ENCODE results near the gene ZNF619. TPM values are rescaled to one million over a fixed set of nuclear protein-coding genes. Genes with fewer than 3 reads are reported as not detected.

ZNF619 gene
- total RNA-seq = 2.5 and 5.8 TPM in 2 replicates

GRCh38 chr3:40476478-40477470 lies at the start of gene ZNF619:
Gene ZNF619 (plus strand): TSS chr3:40477122. CDS start chr3:40477980, 858 bp downstream.

DNA sequence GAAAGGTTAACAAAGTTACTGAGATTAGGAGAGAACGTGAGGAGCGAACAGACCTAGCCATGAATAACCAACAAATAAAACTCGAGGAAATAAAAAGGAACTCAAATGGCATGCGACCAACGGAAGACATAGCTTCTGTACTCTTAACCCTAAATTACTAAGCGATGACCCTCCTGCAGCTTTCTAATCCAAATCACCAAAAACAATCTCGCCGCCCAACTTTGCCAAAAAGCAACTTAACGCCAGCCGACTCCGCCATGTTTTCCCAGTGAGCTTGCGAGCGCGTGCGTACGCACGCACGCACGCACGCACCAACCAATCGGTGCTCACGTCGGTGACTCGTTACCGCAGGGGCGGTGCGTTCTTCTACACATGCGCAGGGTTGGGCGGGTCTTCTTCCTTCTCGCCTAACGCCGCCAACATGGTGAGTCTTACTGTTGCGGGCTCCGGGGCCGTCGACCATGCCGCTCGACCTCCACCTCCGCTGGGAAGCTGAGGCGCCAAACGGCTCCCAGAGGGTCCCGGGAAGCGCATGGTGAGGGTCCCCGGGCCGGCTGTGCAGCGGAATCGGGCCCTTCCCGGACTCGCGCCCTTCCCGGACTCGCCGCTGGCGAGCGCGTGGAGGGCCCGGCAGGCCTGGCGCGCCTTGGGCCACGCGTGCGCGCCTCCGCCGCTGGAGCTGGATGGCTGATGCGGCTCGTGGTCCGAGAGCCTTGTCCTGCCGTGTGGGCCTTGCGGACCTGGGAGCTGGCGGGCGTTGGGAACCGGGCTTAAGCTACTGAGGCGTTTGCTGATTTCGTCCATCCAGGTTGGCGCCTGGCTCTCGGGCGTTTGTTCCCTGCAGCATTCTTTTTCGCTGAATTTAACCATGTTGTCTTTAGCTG lies 19.7 kb upstream of the ZNF619 start, which contains the start of gene RPL14:
Gene RPL14, plus strand, starts transcription at position 400 of the 884 bp plus-strand sequence. Its CDS starts 133 bp downstream, at position 533.

DNA sequence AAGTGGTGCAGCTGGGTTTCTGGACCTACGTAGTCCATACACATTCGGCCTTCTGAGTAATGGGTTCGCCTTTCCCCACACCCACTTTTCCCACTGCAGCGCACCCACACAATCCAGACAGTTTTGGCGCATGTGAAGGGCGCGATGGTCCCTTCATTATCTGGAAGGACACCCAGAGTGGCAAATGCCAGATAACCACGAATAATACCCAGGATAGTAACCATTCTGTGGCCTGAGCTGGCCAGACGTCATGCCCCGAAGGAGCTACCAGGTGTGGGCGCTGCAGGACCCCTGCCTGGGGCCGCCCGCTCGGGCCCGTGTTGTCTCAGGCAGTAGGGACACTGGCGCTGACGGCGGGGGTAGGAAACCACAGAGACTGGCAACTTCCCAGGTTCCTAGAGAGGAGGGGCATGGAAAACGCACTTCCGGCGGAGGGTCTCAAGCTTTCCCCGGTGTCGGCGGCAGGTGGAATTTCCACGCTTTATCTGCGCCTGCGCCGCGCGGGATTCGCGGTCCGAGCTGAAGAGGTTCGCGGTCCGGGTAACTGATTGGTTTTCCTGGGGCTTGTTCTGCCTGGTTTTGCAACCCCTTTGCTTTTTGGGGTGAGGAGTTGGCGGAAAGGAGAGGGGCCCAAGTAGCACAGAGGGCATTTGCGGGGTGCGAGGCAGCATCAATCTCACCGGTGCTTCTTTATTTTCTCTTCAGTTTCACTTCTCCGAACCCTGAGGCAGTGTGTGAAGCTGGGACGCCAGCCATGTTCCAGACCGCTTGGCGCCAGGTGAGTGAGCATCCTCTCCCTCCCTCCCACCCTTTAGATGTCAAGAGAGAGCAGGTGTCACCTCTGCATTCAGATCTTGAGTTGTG lies 28.9 kb downstream of the ZNF619 start, which contains the start of gene ZNF620:
Gene ZNF620, plus strand, starts transcription at position 441 of the 864 bp plus-strand sequence. Its CDS starts 314 bp downstream, at position 755.

GRCh38 chr3:40524568-40525285 lies 47.8 kb downstream of the ZNF619 start, which contains the start of gene ZNF621:
Gene ZNF621 (plus strand): TSS chr3:40524960. CDS start chr3:40525841, 881 bp downstream.

Other genes starting within 250 kb of the ZNF619 start
- 19.8 and 20.4 TPM in 2 replicates for gene EIF1B, start 167.4 kb upstream of the ZNF619 start, total RNA-seq
- gene ENTPD3, start 89.9 kb upstream of the ZNF619 start, total RNA-seq = 0.06 and 0.15 TPM in 2 replicates
- 689 and 727 TPM in 2 replicates for gene RPL14, start 19.8 kb upstream of the ZNF619 start, total RNA-seq
- gene ZNF620, start 28.9 kb downstream of the ZNF619 start, total RNA-seq = 0.12 and 0.29 TPM in 2 replicates
- 9.4 and 11.8 TPM in 2 replicates for gene ZNF621, start 47.8 kb downstream of the ZNF619 start, total RNA-seq

Data from cardiac ventricle fibroblast (primary cell).